Activated CD4-positive, alpha-beta T cell treated with anti-CD3 and anti-CD28 coated beads, Interleukin-2, Interleukin-4, amounts not matched to agents 100 ng/mL and 50 ng/mL, durations not matched to agents 16 hours and 8 hours (primary cell): ENCODE data around the gene CLCA4.

Experiments used
- DNase-seq: peaks from one replicate; pipeline ENCODE4 v3.0.0-alpha.2; 2020; ENCODE audit warnings: low spot score

The CLCA4 gene

GRCh38 chr1:86546787-86547221 lies at the start of gene CLCA4:
Gene CLCA4 (plus strand): TSS chr1:86547078. CDS start chr1:86547120, 42 bp downstream.
- no peak for DNase-seq

GRCh38 chr1:86498281-86498680 lies 48.6 kb upstream of the CLCA4 start:
- DNase-seq = no peak

- peak; percentile 74 for DNase-seq
These were observed 46.8 kb upstream of the CLCA4 start for GRCh38 chr1:86499987-86500593.

DNA sequence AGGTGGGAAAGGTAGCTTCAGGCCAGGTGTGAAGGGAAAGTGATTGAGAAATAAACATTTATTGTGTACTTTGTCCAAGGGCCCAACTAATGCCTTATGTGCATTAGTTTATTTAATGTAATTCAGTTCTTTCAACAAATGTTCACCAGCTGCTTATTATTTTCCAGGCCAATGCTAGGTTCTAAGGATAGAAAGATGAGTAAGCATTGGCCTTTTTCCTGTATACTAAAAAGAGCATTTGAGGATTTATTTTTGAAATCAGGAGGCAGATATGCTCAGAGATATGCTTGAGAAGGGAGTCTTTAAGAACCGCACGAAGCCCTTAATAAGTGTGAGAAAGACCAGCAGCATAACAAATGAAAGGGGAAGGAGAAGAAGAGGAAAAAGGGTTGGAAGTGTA lies 46.2 kb upstream of the CLCA4 start:
- no peak for DNase-seq

GRCh38 chr1:86502125-86502646 lies 44.7 kb upstream of the CLCA4 start:
- DNase-seq = peak; percentile 43

DNA sequence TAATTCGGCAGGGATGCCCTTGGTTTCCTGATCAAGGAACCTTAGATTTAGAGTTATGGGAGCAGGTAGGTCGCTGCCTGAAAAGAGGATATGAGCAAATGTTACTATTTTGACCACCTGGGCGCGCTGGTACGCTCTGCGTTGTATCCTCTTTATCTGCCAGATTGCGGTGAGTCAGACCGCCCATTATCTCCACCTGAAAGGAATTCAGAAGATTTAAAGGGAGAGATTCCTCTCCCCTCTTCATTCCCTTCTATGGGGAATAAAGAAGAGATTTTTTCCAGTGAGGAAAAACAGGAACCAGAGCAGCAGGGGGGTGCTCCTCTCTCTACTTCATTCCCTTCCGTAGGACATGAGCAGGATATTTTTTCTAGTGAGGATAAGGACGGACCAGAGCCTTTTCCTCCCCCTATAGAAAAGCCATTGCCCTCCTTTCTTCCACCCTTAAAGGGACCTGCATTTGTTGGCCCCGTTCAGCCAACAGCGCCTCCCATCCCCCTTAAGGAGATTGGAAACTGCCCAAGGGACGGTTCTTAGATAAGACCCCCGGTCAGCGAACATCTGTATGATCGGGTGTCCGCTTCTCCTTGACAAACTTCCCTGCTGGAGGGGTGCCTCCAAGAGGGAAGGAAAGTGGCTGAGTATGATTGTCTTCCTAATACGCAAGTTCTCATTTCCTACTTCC lies 44.0 kb upstream of the CLCA4 start:
- no peak for DNase-seq

- no peak for DNase-seq
These were observed 43.3 kb upstream of the CLCA4 start for GRCh38 chr1:86503406-86504136.

DNA sequence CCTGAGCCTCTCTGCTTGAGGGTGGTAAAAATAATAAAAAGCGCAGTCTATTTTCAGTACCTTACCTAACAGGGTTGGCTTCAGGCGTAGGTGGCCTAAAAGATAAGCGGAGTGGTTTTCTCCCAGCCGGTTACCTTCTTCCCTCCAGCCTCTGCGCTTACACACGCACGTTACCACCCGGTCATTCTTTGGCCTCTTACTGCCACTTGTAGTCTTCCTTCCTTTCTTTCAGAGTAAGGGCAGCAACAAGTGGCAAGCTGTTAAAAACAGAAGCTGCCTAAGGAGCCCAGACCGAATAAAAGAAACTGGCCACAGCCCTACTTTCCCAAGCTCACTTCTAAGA lies 42.8 kb upstream of the CLCA4 start:
- DNase-seq = no peak

- no peak for DNase-seq
These were observed 41.8 kb upstream of the CLCA4 start for GRCh38 chr1:86504895-86505563.

DNA sequence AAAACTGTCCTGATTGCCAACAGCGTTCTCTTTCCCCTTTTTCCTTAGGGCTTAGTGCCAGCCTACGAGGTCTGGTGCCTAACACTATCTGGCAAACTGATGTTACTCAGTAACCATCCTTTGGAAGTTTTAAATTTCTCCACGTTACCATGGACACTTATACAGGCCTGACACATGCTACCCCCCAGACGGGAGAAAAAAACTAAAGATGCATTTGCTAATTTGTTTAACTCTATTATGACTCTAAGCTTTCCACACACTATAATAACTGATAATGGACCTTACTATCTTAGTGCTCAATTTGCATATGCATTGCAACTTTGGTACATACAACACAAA lies 41.3 kb upstream of the CLCA4 start:
- DNase-seq = no peak

DNA sequence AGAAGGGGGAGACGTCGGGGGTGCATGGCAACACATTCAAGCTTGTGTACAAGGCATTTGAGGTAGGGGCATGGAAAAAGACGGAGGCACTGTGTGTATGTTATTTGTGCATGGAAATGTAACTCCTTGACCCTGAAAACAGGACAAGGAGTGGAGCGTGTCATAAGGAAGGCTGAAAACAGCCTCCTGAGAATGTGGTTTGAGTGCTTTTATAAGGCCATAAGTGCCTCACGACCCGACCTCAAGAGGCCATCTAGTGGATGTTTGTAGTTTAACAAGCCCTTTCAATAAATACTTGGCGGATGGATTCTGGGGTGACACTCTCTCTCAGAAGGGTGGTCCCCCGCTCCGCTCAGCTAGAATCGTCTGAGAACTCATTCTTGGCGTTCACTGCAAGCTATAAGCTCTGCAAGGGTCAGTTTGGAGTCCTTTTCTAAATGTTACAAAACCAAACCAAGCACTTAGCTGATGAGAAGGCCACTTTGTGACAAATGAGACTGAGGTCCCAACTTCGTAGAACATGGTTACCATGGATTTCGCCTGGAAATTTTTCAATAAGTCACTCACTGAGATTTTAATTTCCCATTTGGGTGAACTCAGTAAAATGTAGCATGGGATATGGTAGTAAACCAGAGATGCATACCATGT lies 38.8 kb upstream of the CLCA4 start:
- DNase-seq = no peak

GRCh38 chr1:86508583-86508969 lies 38.3 kb upstream of the CLCA4 start:
- no peak for DNase-seq

- no peak for DNase-seq
These were observed 31.3 kb upstream of the CLCA4 start for GRCh38 chr1:86515597-86515996.

DNA sequence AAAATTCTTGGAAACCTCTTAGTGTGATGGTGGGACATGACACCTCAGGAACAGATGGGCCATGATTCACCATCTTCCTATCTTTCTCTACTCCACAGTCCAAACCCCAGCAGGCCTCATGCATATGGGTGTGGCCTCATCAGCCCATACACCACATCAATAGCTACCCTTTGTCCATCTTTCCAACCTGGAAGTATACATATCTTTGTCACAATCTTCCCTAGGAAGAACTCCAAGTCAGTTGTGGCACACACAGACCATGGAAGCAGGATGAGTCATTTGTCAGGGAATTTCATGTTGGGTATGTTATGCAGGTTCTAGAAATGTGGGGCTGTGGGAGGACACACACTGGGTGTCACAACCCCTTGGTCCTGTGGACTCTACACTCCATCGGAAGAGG lies 30.5 kb upstream of the CLCA4 start:
- no peak for DNase-seq

DNA sequence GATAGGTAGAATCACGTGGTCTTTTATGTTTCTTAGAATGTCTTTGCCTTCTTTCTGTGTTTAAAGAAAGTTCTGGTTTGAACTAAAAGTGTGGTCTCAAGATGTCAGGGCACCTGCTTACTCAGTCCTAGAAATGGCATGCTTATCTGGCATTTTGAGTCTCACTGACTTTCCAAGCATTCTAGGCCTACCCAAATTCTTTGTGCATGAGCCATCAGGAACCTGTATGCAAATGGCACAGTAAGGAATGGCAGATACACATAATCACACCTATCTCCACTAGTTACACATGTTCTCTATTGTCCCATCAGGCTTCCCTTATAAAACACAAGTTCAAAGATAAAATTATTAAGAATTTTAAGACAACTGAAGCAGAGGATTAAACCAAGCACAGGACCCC lies 29.5 kb upstream of the CLCA4 start:
- DNase-seq = no peak

- no peak for DNase-seq
These were observed 25.9 kb upstream of the CLCA4 start for GRCh38 chr1:86520789-86521521.

- DNase-seq = no peak
These were observed 25.4 kb upstream of the CLCA4 start for GRCh38 chr1:86521522-86521891.

DNA sequence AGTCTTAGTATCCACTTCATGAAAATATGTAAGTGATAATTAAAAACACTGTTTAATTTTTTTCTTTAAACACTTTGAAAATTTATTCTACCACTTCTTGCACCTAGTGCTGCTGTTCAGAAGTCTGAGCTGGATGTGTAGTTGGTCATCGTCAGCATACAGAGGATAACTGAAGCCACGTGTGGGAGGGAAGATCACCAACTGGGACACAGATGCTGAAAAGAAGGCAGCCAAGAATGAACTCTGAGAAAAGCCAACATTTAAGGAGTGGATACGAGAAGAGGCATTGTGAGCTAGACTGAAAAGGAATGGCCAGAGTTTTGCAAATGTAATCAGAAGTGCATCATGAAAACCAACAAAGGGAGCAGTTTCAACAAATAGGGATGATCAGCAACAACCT lies 24.6 kb upstream of the CLCA4 start:
- DNase-seq = no peak

- DNase-seq = no peak
These were observed 23.1 kb upstream of the CLCA4 start for GRCh38 chr1:86523670-86524354.

DNA sequence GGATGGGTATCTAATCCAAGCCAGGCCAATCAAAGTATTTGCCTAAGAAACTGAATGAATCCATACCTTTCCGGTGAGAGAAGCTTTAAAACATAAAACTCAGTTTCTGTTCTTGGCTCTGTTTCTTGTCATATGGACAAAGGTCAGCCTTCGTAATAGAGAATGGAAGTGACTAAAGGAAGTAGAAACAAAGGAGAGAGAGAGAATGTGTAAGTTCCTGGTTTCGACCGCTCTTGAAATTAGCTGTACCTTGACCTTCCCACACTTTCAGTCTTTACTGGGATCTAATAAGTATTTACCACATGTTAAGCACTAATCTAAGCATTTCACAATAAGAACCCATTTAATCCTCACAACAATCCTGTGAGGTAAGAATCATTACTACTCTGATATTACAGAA lies 19.6 kb upstream of the CLCA4 start:
- DNase-seq = no peak

- no peak for DNase-seq
These were observed 16.6 kb upstream of the CLCA4 start for GRCh38 chr1:86530211-86530845.
